GM20431 (cell line): ENCODE measurements around the gene TMOD1.

Experiments used
- in situ Hi-C: fragments of 300-500 bp; cut with MseI, MboI; formaldehyde crosslinking; loops from one replicate; pipeline ENCODE4 v1.15.0; 2020; ENCODE audit warnings: low sequenced_read_pairs; ENCODE audit not compliant: unreplicated experiment

TMOD1 gene

GRCh38 chr9:97515662-97516061 is 14.2 kb downstream of the TMOD1 start:
- in situ Hi-C loops = no loop called here

DNA sequence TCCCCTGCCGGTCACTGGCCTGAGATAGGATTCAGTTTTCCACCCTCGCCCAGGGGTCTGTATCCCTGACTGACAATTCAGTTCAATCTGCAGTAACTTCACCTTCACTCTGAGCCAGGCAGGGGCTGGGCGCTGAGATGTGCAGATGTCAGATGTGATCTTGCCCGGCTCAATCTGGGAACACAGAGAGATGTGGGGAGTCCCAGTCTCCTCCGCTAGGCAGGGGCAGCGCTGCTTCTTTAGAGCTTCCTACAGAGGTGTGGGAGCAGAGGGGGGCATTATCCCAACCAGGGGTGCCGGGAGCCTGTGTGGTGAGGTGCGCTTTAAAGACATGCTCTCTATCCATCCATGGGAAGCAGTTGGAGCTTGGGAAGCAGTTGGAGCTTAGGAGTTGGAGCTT is 14.6 kb downstream of the TMOD1 start:
- in situ Hi-C loops = no loop called here

DNA sequence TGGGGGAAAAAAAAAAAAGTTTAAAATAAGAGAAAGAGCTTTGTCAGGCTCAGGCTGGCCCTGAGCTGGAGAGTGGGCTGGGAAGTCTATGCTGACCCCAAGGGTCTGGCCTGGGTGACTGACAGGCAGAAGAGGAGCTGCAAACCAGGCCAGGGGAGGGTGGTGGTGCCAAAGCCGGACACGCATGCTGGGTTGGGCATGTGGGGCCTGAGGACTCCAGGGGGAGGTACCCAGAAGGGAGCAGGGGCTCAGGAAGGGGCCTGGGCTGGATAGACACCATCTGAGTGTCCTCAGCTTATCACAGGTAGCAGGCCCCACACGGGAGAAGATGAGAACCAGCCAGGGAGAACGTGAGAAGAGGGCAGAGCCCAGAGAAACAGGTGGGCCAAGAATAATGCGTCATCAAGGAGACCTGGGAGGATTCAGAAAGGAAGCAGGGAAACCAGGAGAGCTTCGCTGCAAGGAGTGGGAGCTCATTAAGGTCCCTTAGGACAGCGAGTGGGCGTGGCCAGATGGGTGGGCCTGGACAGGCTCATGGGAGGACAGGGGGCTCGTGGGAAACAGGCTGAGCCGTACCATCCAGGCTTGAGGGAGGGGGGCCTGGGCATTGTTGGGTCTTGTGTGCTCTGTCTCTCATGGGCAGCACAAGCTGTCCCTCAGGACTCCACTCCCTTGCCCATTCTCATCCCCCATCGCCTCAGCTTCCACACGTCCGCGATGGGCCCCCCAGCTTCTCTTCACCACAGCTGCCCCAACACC is 16.0 kb downstream of the TMOD1 start:
- in situ Hi-C loops = no loop called here

GRCh38 chr9:97518166-97518908 is 16.9 kb downstream of the TMOD1 start:
- in situ Hi-C loops = no loop called here

DNA sequence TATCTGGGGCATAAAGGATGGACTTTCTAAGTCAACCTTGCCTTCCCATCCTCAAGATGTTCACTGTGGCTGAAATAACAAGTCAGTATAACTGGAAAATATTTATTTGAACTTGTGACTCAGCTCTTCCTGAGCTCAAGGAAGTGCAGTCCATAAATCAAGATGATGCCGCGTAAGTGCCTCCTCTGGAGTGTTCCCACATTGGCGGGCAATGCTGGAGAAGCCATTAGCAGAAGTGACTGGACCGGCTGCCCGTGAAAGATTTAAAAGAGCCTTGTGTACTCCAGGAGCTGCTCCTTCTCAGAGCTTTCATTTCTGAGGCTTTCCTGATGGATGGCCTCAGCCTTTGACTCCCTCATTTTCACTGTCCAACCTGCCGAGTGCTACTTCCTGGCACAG is 17.4 kb downstream of the TMOD1 start:
- in situ Hi-C loops = no loop called here

DNA sequence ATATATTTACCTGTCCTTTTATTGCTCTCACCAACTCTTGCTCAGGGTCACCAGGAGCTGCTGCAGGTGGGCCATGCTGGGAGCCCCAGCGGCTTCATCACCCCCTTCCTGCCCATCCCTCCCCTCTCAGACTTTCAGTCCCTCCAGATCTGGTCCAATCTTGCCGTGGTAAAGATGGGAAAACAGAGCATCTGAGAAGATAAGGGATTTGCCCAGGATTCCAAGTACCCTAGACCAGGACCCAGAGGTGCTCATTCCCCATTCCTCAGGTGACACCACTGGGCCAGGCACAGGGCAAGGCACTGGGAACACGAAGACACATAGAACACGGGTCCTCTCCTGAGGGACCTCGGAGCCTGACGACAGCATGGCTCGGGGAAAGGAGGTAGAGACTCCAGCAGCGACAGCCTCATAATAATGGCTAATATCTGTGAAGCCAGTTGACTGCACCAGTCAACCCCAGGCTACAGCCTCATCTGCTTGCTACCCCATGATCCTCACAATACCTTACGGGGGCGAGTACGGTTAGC is 18.0 kb downstream of the TMOD1 start:
- in situ Hi-C loops = no loop called here

- in situ Hi-C loops = no loop called here
These were observed 20.3 kb downstream of the TMOD1 start for GRCh38 chr9:97521576-97522333.

- in situ Hi-C loops = no loop called here
These were observed 23.0 kb downstream of the TMOD1 start for GRCh38 chr9:97524424-97524823.

DNA sequence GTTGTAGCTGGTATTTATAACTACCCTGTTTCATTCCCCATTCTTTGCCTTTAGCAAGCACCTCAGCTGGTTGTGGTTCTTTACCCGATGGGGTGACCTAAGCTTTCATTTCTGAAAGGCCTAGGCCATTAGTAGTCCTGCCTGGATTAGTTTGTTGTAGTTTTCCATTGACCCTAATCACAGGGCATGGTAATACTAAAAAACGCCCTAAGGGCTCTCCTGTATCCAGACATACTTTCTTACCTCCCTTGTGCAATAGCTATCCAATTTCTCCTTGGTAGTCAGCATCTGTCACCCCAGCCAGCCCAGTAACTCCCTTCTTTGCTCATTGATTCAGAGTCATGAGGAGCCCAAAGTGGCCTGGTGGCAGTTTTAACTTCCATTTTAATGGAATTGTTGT is 24.0 kb downstream of the TMOD1 start:
- in situ Hi-C loops = no loop called here

DNA sequence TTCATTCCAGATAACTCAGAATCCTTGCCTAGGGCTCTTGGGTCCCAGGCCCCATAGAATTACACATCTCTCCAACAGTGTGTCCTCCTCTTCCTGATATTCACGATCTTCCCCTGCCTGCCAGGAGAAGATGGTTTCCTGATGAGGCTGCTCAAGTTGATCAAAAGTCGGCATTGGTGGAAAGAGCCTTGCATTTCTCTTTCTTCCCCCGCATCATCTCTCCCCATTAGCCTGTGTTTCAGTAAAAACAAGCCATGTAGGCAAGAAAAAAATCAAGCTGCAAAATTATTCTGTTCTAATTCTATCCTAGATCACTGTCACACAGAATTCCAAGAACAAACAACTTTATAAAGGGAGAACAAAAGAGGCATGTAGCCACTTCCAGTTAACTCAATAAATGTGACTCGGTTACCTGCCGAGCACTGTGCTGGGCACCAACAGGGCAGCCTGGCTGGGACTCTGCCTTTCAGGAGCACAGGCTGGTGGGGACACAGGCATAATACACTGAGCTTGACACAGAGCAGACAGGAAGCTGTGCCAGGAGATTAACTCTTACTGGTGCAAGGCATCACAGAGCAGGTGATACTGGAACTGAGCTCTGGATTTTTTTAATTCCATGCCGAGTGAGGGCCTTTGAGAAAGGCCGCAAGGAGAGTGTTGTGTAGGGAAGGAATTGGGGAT is 25.6 kb downstream of the TMOD1 start:
- in situ Hi-C loops = no loop called here

GRCh38 chr9:97527626-97528528 is 26.4 kb downstream of the TMOD1 start:
- in situ Hi-C loops = no loop called here

DNA sequence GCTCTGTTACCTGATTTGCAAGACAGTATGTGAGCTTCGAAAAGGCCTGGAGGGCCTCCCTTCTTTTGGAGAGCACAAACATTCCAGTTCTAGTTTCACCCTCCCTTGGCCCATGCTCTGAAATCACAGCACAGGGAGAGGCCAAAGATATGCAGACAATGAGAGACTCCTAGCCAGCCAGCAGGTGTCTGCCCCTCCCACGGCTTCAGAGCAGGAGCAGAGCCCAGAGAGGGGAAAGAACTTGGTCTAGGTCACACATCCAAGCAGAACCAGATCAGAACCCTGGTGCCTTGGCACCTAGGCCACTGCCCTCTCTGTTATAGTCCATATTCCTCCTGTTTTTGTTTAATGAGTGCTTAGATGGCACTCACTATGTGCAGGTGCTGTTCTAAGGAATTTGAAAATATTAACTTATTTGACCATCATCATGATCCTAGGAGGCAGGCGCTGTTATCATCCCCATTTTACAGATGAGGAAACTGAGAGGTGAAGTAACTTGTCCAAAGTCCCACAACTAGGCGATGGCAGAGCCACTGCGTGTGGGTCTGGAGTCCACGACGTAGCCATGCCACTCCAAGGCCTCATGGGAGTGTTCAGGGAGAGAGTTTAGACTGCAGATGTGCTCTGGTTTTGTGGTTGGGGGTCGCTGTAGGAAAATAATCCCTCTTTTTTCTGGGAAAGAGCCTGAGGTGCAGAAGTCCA is 27.2 kb downstream of the TMOD1 start:
- in situ Hi-C loops = no loop called here

DNA sequence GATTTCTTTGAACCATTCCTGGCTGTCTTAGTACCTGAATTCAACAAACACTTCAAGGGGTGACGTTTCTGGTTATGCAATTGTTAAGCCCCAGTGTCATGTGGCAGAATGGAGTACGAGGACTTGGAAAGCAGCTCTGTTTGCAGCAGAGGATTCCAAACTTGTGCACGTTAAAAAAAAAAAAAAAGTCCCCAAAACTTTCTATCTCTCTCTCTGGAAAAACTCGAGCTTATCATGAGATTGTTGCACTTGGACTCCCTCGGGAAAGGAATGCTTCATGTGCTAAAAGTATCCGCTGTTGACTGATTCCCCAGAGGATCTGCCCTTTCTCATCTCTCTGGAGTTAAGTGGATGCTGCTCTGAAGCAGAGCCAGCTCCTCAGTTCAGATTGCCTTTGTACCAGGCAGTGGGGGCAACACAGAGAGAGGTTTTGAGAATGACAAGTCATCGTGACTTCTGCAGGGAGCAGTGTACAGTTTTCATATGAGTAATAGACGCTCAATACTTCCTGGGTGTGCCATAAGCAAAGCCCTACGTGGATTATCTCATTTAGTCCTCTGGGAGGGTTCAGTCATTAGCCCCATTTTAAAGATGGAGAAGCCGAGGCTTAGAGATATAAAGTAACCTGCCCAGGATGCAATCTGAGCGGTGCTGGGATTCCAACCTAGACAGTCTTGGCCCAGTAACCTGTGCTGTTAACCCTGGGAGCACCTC is 28.1 kb downstream of the TMOD1 start:
- in situ Hi-C loops = no loop called here

DNA sequence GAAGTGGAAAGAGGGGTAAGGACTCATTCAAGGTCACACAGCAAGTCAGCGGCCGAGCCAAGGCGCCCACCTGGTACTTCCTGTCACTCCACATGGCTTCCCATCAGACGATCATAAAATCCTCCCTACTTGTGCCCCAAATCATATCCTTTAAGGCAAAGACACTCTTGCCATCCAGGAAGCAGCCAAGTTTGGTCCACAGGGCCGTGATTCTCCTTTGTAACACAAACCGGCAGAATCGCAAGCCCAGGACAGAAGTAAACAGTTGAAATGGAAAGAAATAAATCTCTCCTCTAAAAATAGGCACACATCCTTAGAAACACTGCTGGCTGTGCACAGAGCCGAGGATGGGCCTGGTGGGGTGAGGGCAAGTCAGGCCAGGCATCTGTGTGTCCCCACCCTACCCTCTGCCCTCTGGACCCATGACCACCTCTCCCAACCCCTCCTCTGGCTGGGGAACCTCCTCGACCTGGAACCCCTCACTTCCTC is 30.5 kb downstream of the TMOD1 start:
- in situ Hi-C loops = no loop called here

GRCh38 chr9:97534185-97534584 is 32.7 kb downstream of the TMOD1 start:
- in situ Hi-C loops = no loop called here

- in situ Hi-C loops = no loop called here
These were observed 33.6 kb downstream of the TMOD1 start for GRCh38 chr9:97534961-97535594.

GRCh38 chr9:97535771-97536170 is 34.3 kb downstream of the TMOD1 start:
- in situ Hi-C loops = no loop called here
